Measurements from ENCODE around the gene TP53TG5.

- no peak for TF ChIP-seq EZH2phosphoT487 (IDR thresholded peaks at IDR 0.05; ENCODE audit: low read depth)
- TF ChIP-seq CTCF (IDR thresholded peaks at IDR 0.05; ENCODE audit: low read depth, low read length), result no peak
Measured at GRCh38 chr20:45352729-45353128, 25.4 kb downstream of the TP53TG5 start.
